Mucosa of stomach (tissue), 1 donor: Measurements from ENCODE around the gene LRRK2.

ENCODE experiments used
- H3K27me3 ChIP-seq: one replicate; pipeline ENCODE4 v1.7.0; 2013; ENCODE audit warnings: mild to moderate bottlenecking, low read length; ENCODE audit not compliant: control insufficient read depth, insufficient read depth
- H3K36me3 ChIP-seq: one replicate; pipeline ENCODE4 v1.7.0; 2013; ENCODE audit warnings: low read length; ENCODE audit not compliant: control insufficient read depth, insufficient read depth
- H3K4me1 ChIP-seq: one replicate; pipeline ENCODE4 v1.7.0; 2013; ENCODE audit warnings: mild to moderate bottlenecking, low read length; ENCODE audit not compliant: control insufficient read depth, insufficient read depth
- H3K4me3 ChIP-seq: one replicate; pipeline ENCODE4 v1.7.0; 2013; ENCODE audit warnings: low read length
- H3K9ac ChIP-seq: one replicate; pipeline ENCODE4 v1.7.0; 2013; ENCODE audit warnings: mild to moderate bottlenecking, low read length, moderate library complexity
- H3K9me3 ChIP-seq: one replicate; pipeline ENCODE4 v1.7.0; 2013; ENCODE audit warnings: mild to moderate bottlenecking, low read length, moderate library complexity; ENCODE audit not compliant: control insufficient read depth
- donor health status: Pancreatic carcinoma.

The LRRK2 gene

GRCh38 chr12:40261937-40262336, 37.1 kb downstream of the LRRK2 start:
- Histone ChIP-seq H3K9ac (no peak overlapping the region), H3K36me3 (no peaks in the 10 kb centered on the region)

GRCh38 chr12:40262657-40263056, 37.9 kb downstream of the LRRK2 start:
- Histone ChIP-seq H3K27me3 (no peaks in the 10 kb centered on the region), H3K36me3 (no peaks in the 10 kb centered on the region), H3K9ac (no peak overlapping the region)

More at GRCh38 chr12:40261937-40262336, 37.1 kb downstream of the LRRK2 start:
- Histone ChIP-seq H3K4me3 (no peak overlapping the region), H3K9me3 (no peaks in the 10 kb centered on the region), H3K27me3 (no peaks in the 10 kb centered on the region), H3K4me1 (no peaks in the 10 kb centered on the region)

GRCh38 chr12:40263616-40264409, 39.0 kb downstream of the LRRK2 start:
- H3K9me3 ChIP-seq, result no peaks in the 10 kb centered on the region
- H3K36me3 ChIP-seq, result no peaks in the 10 kb centered on the region
- no peak overlapping the region for H3K9ac ChIP-seq
- no peaks in the 10 kb centered on the region for H3K27me3 ChIP-seq
- H3K4me3 ChIP-seq, result no peak overlapping the region
- no peaks in the 10 kb centered on the region for H3K4me1 ChIP-seq

More at GRCh38 chr12:40262657-40263056, 37.9 kb downstream of the LRRK2 start:
- H3K4me3 ChIP-seq, result no peak overlapping the region
- H3K9me3 ChIP-seq, result no peaks in the 10 kb centered on the region
- no peaks in the 10 kb centered on the region for H3K4me1 ChIP-seq

GRCh38 chr12:40271981-40272664, 47.3 kb downstream of the LRRK2 start:
- no peak overlapping the region for H3K9ac ChIP-seq
- H3K36me3 ChIP-seq, result no peaks in the 10 kb centered on the region
- no peaks in the 10 kb centered on the region for H3K4me1 ChIP-seq
- no peaks in the 10 kb centered on the region for H3K27me3 ChIP-seq
- H3K9me3 ChIP-seq, result no peaks in the 10 kb centered on the region
- no peak overlapping the region for H3K4me3 ChIP-seq

GRCh38 chr12:40281791-40282364, 57.1 kb downstream of the LRRK2 start:
- H3K9me3 ChIP-seq, result no peaks in the 10 kb centered on the region
- H3K4me3 ChIP-seq, result no peak overlapping the region
- no peaks in the 10 kb centered on the region for H3K27me3 ChIP-seq
- H3K4me1 ChIP-seq, result no peaks in the 10 kb centered on the region
- H3K36me3 ChIP-seq, result no peaks in the 10 kb centered on the region
- no peak overlapping the region for H3K9ac ChIP-seq

- H3K4me3 ChIP-seq, result no peak overlapping the region
- H3K27me3 ChIP-seq, result no peaks in the 10 kb centered on the region
These were observed 61.8 kb downstream of the LRRK2 start for GRCh38 chr12:40286583-40286982.

GRCh38 chr12:40287369-40287975, 62.7 kb downstream of the LRRK2 start:
- Histone ChIP-seq H3K4me1 (no peaks in the 10 kb centered on the region), H3K27me3 (no peaks in the 10 kb centered on the region), H3K4me3 (no peak overlapping the region), H3K36me3 (no peaks in the 10 kb centered on the region), H3K9ac (no peak overlapping the region), H3K9me3 (no peaks in the 10 kb centered on the region)

More at GRCh38 chr12:40286583-40286982, 61.8 kb downstream of the LRRK2 start:
- Histone ChIP-seq H3K36me3 (no peaks in the 10 kb centered on the region), H3K9ac (no peak overlapping the region), H3K4me1 (no peaks in the 10 kb centered on the region), H3K9me3 (no peaks in the 10 kb centered on the region)

GRCh38 chr12:40292788-40293429, 68.1 kb downstream of the LRRK2 start:
- H3K9me3 ChIP-seq, result no peaks in the 10 kb centered on the region
- H3K36me3 ChIP-seq, result no peaks in the 10 kb centered on the region
- no peak overlapping the region for H3K4me3 ChIP-seq
- H3K27me3 ChIP-seq, result no peaks in the 10 kb centered on the region
- no peak overlapping the region for H3K9ac ChIP-seq
- no peaks in the 10 kb centered on the region for H3K4me1 ChIP-seq

- Histone ChIP-seq H3K9ac (no peak overlapping the region), H3K36me3 (no peaks in the 10 kb centered on the region)
These were observed 73.5 kb downstream of the LRRK2 start for GRCh38 chr12:40298341-40298740.

GRCh38 chr12:40300490-40300889, 75.7 kb downstream of the LRRK2 start:
- Histone ChIP-seq H3K36me3 (no peaks in the 10 kb centered on the region), H3K4me3 (no peak overlapping the region), H3K27me3 (no peaks in the 10 kb centered on the region), H3K4me1 (no peaks in the 10 kb centered on the region), H3K9ac (no peak overlapping the region), H3K9me3 (no peaks in the 10 kb centered on the region)

More at GRCh38 chr12:40298341-40298740, 73.5 kb downstream of the LRRK2 start:
- no peak overlapping the region for H3K4me3 ChIP-seq
- H3K4me1 ChIP-seq, result no peaks in the 10 kb centered on the region
- no peaks in the 10 kb centered on the region for H3K27me3 ChIP-seq
- no peaks in the 10 kb centered on the region for H3K9me3 ChIP-seq

- H3K27me3 ChIP-seq, result no peaks in the 10 kb centered on the region
- no peaks in the 10 kb centered on the region for H3K9me3 ChIP-seq
- H3K36me3 ChIP-seq, result no peaks in the 10 kb centered on the region
- H3K9ac ChIP-seq, result no peak overlapping the region
- H3K4me1 ChIP-seq, result no peaks in the 10 kb centered on the region
- H3K4me3 ChIP-seq, result no peak overlapping the region
These were observed 84.2 kb downstream of the LRRK2 start for GRCh38 chr12:40309001-40309400.
